ENCODE measurements around the gene TTC3.
"Not testable (repeated sequence)": the region's sequence is repeated elsewhere in the genome, so short reads cannot be mapped to it uniquely, and the experiment has no call there.

DNA sequence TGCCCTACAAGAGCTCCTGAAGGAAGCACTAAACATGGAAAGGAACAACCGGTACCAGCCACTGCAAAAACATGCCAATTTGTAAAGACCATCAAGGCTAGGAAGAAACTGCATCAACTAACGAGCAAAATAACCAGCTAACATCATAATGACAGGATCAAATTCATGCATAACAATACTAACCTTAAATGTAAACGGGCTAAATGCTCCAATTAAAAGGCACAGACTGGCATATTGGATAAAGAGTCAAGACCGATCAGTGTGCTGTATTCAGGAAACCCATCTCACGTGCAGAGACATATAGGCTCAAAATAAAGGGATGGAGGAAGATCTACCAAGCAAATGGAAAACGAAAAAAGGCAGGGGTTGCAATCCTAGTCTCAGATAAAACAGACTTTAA, 38.0 kb downstream of the TTC3 start:
- not testable (repeated sequence) for TF ChIP-seq CTCF (IDR thresholded peaks at IDR 0.05; ENCODE audit: insufficient read depth, low read length); POLR2AphosphoS5 (IDR thresholded peaks at IDR 0.05; ENCODE audit: low read depth); SPI1 (IDR thresholded peaks at IDR 0.05; ENCODE audit: borderline replicate concordance, low read depth); GABPA (IDR thresholded peaks at IDR 0.05; ENCODE audit: low read depth)
- TF ChIP-seq, protein P1, sequence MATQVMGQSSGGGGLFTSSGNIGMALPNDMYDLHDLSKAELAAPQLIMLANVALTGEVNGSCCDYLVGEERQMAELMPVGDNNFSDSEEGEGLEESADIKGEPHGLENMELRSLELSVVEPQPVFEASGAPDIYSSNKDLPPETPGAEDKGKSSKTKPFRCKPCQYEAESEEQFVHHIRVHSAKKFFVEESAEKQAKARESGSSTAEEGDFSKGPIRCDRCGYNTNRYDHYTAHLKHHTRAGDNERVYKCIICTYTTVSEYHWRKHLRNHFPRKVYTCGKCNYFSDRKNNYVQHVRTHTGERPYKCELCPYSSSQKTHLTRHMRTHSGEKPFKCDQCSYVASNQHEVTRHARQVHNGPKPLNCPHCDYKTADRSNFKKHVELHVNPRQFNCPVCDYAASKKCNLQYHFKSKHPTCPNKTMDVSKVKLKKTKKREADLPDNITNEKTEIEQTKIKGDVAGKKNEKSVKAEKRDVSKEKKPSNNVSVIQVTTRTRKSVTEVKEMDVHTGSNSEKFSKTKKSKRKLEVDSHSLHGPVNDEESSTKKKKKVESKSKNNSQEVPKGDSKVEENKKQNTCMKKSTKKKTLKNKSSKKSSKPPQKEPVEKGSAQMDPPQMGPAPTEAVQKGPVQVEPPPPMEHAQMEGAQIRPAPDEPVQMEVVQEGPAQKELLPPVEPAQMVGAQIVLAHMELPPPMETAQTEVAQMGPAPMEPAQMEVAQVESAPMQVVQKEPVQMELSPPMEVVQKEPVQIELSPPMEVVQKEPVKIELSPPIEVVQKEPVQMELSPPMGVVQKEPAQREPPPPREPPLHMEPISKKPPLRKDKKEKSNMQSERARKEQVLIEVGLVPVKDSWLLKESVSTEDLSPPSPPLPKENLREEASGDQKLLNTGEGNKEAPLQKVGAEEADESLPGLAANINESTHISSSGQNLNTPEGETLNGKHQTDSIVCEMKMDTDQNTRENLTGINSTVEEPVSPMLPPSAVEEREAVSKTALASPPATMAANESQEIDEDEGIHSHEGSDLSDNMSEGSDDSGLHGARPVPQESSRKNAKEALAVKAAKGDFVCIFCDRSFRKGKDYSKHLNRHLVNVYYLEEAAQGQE (IDR thresholded peaks at IDR 0.05; ENCODE audit: insufficient replicate concordance, low read depth), result not testable (repeated sequence)

Data from HL-60 (cell line).